WI38 (cell line): ENCODE data around the gene DLX3.
A peak's percentile ranks its signal among the peaks of the same experiment; 100 is the strongest.

ENCODE experiments used
- H3K4me3 ChIP-seq: 2 replicates; pipeline ENCODE4 v1.5.1; 2011; ENCODE audit warnings: low read depth, mild to moderate bottlenecking, control low read depth, low read length
- TF ChIP-seq, protein P1 (sequence below): IDR thresholded peaks from 2 replicates; pipeline ENCODE4 v1.5.1; 2012; ENCODE audit warnings: low read depth, mild to moderate bottlenecking, control low read depth, low read length

Gene DLX3

GRCh38 chr17:49967621-49968404 lies 27.2 kb downstream of the DLX3 start:
- peak overlapping the region; percentile 44 for H3K4me3 ChIP-seq
- TF ChIP-seq, protein P1, sequence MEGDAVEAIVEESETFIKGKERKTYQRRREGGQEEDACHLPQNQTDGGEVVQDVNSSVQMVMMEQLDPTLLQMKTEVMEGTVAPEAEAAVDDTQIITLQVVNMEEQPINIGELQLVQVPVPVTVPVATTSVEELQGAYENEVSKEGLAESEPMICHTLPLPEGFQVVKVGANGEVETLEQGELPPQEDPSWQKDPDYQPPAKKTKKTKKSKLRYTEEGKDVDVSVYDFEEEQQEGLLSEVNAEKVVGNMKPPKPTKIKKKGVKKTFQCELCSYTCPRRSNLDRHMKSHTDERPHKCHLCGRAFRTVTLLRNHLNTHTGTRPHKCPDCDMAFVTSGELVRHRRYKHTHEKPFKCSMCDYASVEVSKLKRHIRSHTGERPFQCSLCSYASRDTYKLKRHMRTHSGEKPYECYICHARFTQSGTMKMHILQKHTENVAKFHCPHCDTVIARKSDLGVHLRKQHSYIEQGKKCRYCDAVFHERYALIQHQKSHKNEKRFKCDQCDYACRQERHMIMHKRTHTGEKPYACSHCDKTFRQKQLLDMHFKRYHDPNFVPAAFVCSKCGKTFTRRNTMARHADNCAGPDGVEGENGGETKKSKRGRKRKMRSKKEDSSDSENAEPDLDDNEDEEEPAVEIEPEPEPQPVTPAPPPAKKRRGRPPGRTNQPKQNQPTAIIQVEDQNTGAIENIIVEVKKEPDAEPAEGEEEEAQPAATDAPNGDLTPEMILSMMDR: no peak

GRCh38 chr17:49967205-49967604 lies 27.8 kb downstream of the DLX3 start:
- no peak overlapping the region for H3K4me3 ChIP-seq
- TF ChIP-seq, protein P1: no peak

DNA sequence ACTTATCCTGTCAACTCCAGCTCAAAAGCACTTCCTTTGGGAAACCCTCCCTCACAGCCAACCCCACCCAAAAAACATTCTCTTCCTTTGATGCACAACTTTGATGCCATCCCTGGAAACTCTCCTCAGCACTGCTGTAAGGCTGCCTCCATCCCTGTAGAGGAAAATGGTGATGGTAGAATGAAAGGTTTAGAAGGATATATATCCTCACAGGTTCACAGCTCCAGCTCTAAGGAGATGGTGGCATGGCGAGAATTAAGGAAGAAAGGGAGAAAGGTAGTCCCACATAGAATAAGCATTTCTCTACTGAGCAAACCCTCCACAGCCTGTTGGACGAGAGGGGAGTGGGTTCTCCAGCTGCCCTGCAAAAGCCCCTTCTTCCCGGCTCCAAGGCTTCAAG lies 28.3 kb downstream of the DLX3 start:
- TF ChIP-seq, protein P1: no peak

DNA sequence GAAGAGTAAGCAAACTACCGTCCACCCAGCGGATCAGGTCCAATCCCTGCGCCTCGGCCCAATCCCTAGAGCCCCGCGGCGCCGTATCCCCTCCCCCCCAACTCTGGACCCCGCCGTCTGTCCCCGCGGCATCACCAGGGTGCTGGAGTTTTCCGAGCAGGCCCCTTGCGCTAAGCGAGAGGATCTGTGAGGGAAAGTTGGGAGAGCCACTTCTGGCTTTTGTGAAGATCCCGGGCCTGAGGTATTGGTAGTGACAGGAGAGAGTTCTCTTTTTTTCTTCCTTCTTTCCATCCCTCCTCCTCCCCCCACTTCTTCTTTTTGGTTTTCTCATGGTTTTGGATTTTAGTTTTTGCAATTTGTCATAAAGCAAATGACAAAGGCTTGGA lies 29.5 kb downstream of the DLX3 start:
- TF ChIP-seq, protein P1: no peak
- no peak overlapping the region for H3K4me3 ChIP-seq

More for the DNA sequence above, 28.3 kb downstream of the DLX3 start:
- no peak overlapping the region for H3K4me3 ChIP-seq

- no peak overlapping the region for H3K4me3 ChIP-seq
- TF ChIP-seq, protein P1: no peak
Observed at GRCh38 chr17:49964769-49965523, 30.1 kb downstream of the DLX3 start.

DNA sequence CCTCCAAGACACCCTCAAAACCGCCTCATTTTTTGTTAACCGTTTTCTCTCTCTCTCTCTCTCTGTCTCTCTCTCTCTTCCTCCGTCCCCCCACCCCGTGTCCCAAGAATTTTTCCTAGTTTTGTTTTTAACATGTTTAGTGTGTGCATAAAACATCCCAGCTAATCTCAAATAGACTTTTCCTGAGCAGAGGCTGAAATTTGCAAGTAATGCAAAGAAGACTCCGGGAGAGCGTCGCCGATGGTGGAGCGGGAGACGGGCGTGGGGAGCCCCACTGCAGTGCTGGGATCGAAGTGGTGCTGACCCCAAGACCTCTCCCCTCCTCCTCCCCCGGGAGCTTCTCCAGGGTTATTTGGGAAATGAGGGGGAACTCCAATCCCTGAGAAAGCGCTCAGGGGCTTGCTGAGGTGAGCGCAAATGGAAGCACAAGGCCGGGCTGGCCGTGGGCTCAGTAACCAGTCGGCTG lies 30.7 kb downstream of the DLX3 start:
- TF ChIP-seq, protein P1: no peak
- H3K4me3 ChIP-seq: no peak overlapping the region
